Right renal cortex interstitium (tissue), 3 donors: ENCODE data around the gene DCAKD. TPM values are rescaled to one million over a fixed set of nuclear protein-coding genes. Genes with fewer than 3 reads are reported as not detected.

Experiments
- DNase-seq, 3 donors: peaks; one replicate each; pipeline ENCODE4 v3.0.0-alpha.2; 2013; ENCODE audit warnings: low read depth in 3 of 3, low spot score in 2 of 3
- polyA plus RNA-seq, 3 donors: library from polyadenylated mRNA; unstranded; fragments of 120-200 nt; gene quantifications; one replicate each; pipeline ENCODE4 v1.2.1, GENCODE V29; 2013; ENCODE audit not compliant: insufficient read length in 3 of 3

The DCAKD gene, protein sequence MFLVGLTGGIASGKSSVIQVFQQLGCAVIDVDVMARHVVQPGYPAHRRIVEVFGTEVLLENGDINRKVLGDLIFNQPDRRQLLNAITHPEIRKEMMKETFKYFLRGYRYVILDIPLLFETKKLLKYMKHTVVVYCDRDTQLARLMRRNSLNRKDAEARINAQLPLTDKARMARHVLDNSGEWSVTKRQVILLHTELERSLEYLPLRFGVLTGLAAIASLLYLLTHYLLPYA
- 10 to 100 TPM; 41.7 to 52.5 (median 45.7) TPM for polyA plus RNA-seq

- DNase-seq = peak in 2 of 3 donors; percentile 86 to 88
Observed at GRCh38 chr17:45051060-45051719, at the start of gene DCAKD. Gene DCAKD (minus strand): TSS chr17:45051632. CDS start chr17:45034885, 16,747 bp downstream.

DNA sequence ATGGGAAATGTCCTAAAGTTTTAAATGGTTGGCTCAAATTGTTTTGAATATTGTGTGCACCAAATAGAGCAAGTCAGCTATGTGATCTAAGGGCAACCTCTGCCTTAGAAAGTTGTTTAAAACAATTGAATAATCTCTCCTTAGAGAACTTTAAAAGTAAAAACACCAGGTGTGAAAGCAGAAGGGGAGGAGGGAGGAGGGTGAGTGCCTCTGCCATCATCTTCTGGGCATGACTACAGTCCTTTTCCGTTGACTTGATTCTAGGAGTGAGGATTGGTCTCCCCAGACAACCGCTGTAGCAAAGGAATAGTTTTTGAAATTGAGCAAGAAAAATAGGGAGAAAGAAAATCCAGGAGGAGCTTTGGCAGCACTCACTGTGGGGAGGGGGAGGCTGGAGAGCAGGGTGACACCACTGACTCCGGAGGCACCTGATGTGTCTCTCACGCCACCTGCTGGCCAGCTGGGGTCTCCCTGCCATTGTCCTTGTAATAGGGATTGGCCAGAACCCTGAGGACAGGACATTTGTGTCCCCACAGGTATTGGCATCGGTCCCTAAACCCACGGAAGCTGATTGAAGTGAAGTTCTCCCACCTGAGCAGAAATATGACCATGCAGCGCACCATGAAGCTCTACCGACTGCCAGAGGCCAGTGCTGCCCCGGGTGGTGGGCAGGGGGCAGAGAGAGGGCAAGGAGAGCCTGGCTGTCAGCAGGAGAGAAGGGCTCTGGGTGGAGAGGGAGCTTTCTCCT, 47.6 kb upstream of the DCAKD start:
- peak in 2 of 3 donors; percentile 44 to 60 for DNase-seq

- DNase-seq = no peak
Observed at GRCh38 chr17:45098081-45098868, 46.8 kb upstream of the DCAKD start.

DNA sequence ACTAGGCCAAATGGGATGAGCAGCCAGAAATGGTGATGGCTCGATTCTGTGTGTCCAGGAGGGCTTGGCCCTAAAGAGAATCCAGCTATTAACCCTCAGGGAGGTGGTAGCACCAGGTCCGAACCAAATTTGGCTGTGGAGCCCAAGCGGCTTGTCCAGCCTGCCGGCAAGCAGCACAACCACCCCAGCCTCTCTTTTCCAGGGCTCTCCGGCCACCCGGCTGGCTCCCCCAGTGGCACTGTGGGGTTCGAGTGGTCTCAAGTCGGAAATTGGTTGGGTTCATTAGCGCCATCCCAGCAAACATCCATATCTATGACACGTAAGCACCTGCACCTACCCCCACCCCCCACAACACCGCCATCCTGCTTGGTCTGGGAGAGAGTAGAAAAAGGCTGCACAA, 45.5 kb upstream of the DCAKD start:
- no peak for DNase-seq

DNA sequence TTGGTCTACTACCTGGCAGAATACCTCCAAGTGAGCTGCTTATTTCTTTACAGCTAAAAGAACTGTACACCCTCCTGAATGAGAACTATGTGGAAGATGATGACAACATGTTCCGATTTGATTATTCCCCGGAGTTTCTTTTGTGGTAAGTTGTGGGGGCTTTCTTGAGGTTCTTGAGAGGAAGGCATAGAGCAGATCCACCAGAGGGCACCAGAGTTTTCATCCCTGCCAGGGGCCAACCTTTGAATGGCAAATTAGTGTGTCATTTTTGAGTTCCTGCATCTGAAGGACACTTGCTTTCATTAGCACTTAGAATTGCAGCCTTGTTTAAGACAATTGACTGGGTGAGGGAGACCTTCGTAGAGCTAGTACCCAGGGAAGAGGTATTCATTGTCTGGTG, 44.7 kb upstream of the DCAKD start:
- no peak for DNase-seq

- DNase-seq = no peak
Observed at GRCh38 chr17:45093444-45094110, 42.1 kb upstream of the DCAKD start.

- no peak for DNase-seq
Observed at GRCh38 chr17:45092911-45093430, 41.5 kb upstream of the DCAKD start.

GRCh38 chr17:45091778-45092425, 40.5 kb upstream of the DCAKD start:
- DNase-seq = no peak

GRCh38 chr17:45090711-45091110, 39.3 kb upstream of the DCAKD start:
- DNase-seq = no peak

GRCh38 chr17:45088741-45089140, 37.3 kb upstream of the DCAKD start:
- DNase-seq = no peak

DNA sequence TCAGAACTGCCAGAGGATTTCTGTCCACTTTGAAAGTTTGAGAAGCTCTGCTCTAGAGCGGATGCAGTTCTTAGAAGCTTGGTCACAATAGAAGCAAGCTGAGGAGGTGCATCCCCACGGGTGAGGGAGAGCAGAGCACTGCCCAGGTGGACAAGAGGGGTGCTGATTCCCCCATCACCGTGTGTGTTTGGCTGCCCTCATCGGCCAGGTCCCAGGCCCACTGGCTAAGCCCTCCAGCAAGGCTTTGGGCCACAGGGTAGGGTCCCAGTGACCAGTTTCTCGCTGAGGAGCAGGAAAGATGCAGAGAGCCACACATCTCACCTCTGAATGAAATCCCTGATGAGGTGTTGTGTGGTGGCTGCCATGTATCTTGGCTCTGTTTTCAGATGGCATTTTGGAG, 36.5 kb upstream of the DCAKD start:
- DNase-seq = no peak

DNA sequence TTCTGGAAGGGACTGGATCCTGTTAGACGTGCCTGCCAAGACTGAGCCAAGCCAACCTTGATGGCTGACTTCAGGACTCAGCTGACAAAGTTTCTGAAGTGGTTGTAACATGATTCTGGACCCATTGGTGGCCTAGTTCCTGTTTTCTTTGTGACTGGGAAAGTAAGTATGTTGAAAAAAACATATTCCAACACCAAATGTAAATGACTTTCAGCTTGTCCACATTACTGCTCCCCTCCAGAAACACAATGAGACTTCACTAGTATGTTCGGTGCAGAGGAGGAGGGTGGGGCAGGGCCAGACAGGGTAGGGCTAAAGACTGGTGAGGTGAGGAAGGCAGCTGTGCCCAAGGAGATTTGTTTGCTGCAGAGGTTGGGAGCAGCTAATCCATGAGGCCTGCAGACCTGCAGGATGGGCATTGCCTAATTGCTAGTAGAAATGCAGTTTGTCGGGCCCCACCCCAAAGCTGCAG, 36.1 kb upstream of the DCAKD start:
- no peak for DNase-seq

- DNase-seq = no peak
Observed at GRCh38 chr17:45086865-45087503, 35.6 kb upstream of the DCAKD start.

GRCh38 chr17:45086391-45086790, 35.0 kb upstream of the DCAKD start:
- no peak for DNase-seq

GRCh38 chr17:45081047-45081703, 29.7 kb upstream of the DCAKD start:
- no peak for DNase-seq

- no peak for DNase-seq
Observed at GRCh38 chr17:45077643-45078042, 26.2 kb upstream of the DCAKD start.

DNA sequence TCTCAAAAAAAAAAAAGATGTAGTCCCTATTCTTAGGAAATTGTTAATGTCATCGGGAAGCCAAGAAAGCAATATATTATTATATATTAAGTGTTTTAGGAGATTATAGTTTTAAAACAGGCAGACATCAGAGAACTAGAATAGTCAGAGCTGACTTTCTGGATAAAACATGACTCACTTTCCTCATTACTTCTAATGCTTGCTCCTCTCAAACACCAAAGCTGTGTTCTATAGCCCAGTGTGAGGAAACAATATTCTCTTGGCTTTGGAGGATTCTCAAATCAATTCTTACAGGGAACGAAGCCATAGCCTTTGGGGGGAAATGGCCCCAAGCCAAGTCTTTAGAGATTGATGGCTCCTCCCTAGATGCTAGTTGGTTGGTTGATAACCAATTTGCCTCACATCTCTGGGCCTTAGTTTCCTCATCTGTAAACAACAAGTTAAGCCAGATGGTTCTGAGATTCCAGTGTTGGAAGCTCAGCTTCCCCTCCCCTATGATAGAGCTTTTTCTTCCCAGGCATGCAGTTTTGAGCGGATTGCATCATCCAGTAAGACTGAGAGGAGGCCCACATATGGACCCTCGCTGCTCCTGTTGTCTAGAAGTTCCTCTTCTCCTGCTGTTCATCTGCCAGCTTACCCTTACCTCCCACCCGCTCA, 22.1 kb upstream of the DCAKD start:
- no peak for DNase-seq

GRCh38 chr17:45070809-45071208, 19.4 kb upstream of the DCAKD start:
- no peak for DNase-seq
